ENCODE results near the gene CNPY1. TPM values are rescaled to one million over a fixed set of nuclear protein-coding genes. Genes with fewer than 3 reads are reported as not detected.

CNPY1 gene
- total RNA-seq, 1 experiment from 2014 or later, result not detected

GRCh38 chr7:155524018-155524556 lies 22.3 kb downstream of the CNPY1 start:
- H3T11ph ChIP-seq (ENCODE audit: low read length), result no peak overlapping the region
- no peak overlapping the region for H3K9ac ChIP-seq (ENCODE audit: extremely low read depth, insufficient read length, low read length)
- H4K91ac ChIP-seq (ENCODE audit: insufficient read length, low read depth, low read length), result no peak overlapping the region
- no peaks in the 10 kb centered on the region for H3K79me1 ChIP-seq (ENCODE audit: insufficient read depth, low read depth, low read length, poor library complexity, severe bottlenecking)
- no peak overlapping the region for H3K27ac ChIP-seq (ENCODE audit: insufficient read length, low read depth, low read length)
- H2BK12ac ChIP-seq (ENCODE audit: insufficient read length, low read depth, low read length), result no peak overlapping the region
- Mint-ChIP-seq H3K27ac (no peak overlapping the region), H3K27me3 (ENCODE audit: low read depth) (peaks cover 98% of the 10 kb centered on the region), H3K36me3 (ENCODE audit: insufficient read depth in 1 of 3, low read depth in 3 of 3) (peaks cover 0 to 2% (median 0%) of the 10 kb centered on the region in 3 experiments; a peak in 1 of 7 replicates), H3K4me3 (no peak overlapping the region), H3K4me1 (no peaks in the 10 kb centered on the region), H3K9me3 (peaks cover 6 to 9% of the 10 kb centered on the region in 2 experiments)
- no CpG with 5 or more reads among the region's 11 CpGs for WGBS (ENCODE audit: extremely low coverage, insufficient read length, low lambda C conversion rate)
- H3K18ac ChIP-seq (ENCODE audit: insufficient read length, low read depth, low read length), result no peak overlapping the region
- no peaks in the 10 kb centered on the region; the same call in none of the 2 replicates for H3K27me3 ChIP-seq (ENCODE audit: insufficient read depth, low read length)
- H2AFZ ChIP-seq (ENCODE audit: low read length), result no peak overlapping the region
- H4K8ac ChIP-seq (replicated peaks; ENCODE audit: insufficient read length, low read depth, low read length), result no peak overlapping the region
- no peak overlapping the region for H3K4ac ChIP-seq (ENCODE audit: low read depth, low read length)
- TF ChIP-seq CTCF (conservative IDR thresholded peaks at IDR 0.05), result no peak
- H2BK20ac ChIP-seq (ENCODE audit: low read depth, low read length, poor library complexity, severe bottlenecking), result no peak overlapping the region
- H3K14ac ChIP-seq (ENCODE audit: insufficient read depth, low read length), result no peak overlapping the region
- no peaks in the 10 kb centered on the region for H3K4me1 ChIP-seq (ENCODE audit: insufficient read depth, low read length)
- H2BK120ac ChIP-seq (ENCODE audit: low read depth, low read length, poor library complexity, severe bottlenecking), result no peak overlapping the region
- no peak for DNase-seq
- H3K79me2 ChIP-seq (ENCODE audit: insufficient read depth, low read length), result no peaks in the 10 kb centered on the region
- no peaks in the 10 kb centered on the region for H3K23me2 ChIP-seq (ENCODE audit: insufficient read length, low read depth, low read length, poor library complexity, severe bottlenecking)
- no peak overlapping the region for H3K56ac ChIP-seq (ENCODE audit: insufficient read length, low read depth, low read length)
- no peak overlapping the region for H2BK15ac ChIP-seq (ENCODE audit: low read depth, low read length)
- H4K20me1 ChIP-seq (ENCODE audit: control insufficient read depth, insufficient read depth, insufficient read length), result no peaks in the 10 kb centered on the region
- H3K4me2 ChIP-seq (ENCODE audit: insufficient read depth, insufficient read length, low read length), result no peak overlapping the region
- H3K9me3 ChIP-seq (ENCODE audit: control insufficient read depth, low read depth, low read length), result no peaks in the 10 kb centered on the region
- H4K5ac ChIP-seq (ENCODE audit: insufficient read length, low read depth, low read length), result no peak overlapping the region
- no peak overlapping the region for H2BK5ac ChIP-seq (ENCODE audit: insufficient read length, low read length)
- no peak overlapping the region for H2AK5ac ChIP-seq (ENCODE audit: insufficient read length, low read length)
- no peak overlapping the region for H3K23ac ChIP-seq (ENCODE audit: insufficient read length, low read depth, low read length)

Measured in H9 (cell line).